Body of pancreas (tissue), 4 donors: ENCODE results near the gene SLC9A8.

Experiments
- CTCF ChIP-seq, 7 experiments: fragments of 450-650 bp in 4 of 7; fragments of 200-600 bp in 3 of 7; sonication (generic) in 3 of 7; IDR thresholded peaks; one replicate each; pipeline ENCODE4 v1.5.1; 2016 to 2019; ENCODE audit warnings: antibody characterized with exemption in 7 of 7
- POLR2A ChIP-seq, 3 donors: fragments of 450-650 bp; IDR thresholded peaks; one replicate each; pipeline ENCODE4 v1.6.1; 2016; ENCODE audit warnings: antibody characterized with exemption in 3 of 3, mild to moderate bottlenecking in 2 of 3

GRCh38 chr20:49798718-49799117, 13.9 kb upstream of the SLC9A8 start:
- TF ChIP-seq CTCF (IDR thresholded peaks at IDR 0.05): no peak
- no peak for TF ChIP-seq POLR2A (IDR thresholded peaks at IDR 0.05)
